HS-27A (cell line): ENCODE data around the gene FIBCD1.

Experiments used
- DNase-seq: peaks from one replicate; pipeline ENCODE4 v3.0.0-alpha.2; 2012; ENCODE audit warnings: low read depth, missing footprints

Gene FIBCD1

GRCh38 chr9:130938652-130939404, at the start of gene FIBCD1:
FIBCD1 (minus strand) TSS chr9:130939247; CDS start chr9:130938607, 640 bp downstream.
- DNase-seq, result no peak

- no peak for DNase-seq
Measured at GRCh38 chr9:130988400-130988747, 49.3 kb upstream of the FIBCD1 start.

GRCh38 chr9:130987738-130988399, 48.8 kb upstream of the FIBCD1 start:
- DNase-seq, result no peak

DNA sequence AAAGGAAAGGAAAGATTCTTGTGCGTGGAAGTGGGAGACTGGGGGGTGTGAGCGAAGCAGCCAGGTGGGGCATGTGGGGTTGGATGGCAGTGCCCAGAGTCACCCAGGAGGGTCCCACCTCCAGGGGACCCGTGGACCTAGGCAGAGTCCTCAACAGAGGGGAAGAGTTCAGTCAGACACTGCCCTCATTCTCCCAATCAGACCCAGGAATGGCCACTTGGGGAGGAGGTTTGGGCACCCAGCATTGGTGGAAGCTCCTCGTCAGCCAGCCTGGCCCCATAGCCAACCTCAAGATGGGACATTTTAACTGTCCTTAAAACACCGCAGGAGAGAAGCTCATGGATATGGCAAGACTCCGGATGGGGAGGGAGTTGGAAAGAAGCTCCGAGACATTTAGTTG, 48.0 kb upstream of the FIBCD1 start:
- DNase-seq, result no peak

DNA sequence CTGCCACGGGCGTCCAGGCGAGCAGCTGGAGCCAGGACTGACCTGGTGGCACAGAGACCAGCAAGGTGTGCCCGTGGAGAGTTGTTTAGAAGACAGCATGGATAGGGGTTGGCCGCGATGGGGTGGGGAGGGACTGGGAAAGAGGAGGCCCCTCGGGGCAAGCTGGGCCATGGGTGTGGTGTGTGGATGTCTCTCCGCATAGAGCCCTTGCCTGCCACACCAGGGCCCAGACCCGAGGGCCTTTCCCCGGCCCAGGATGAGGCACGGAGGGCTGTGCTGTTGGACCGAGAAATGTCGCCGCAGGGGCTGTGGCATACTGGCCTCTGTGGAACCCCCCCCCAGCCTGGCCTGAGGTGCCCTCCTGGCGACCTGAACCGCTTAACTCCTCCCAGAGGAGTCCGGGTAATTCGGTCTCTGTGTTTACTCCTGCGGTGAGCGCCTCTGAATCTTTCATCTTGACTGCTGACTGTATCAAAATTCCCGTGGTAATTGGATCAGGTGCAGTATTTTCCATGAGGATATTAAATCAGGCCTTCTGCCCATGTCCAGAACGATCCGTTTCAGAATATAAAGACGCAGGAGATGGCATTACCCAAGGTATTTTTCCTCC, 47.4 kb upstream of the FIBCD1 start:
- no peak for DNase-seq

DNA sequence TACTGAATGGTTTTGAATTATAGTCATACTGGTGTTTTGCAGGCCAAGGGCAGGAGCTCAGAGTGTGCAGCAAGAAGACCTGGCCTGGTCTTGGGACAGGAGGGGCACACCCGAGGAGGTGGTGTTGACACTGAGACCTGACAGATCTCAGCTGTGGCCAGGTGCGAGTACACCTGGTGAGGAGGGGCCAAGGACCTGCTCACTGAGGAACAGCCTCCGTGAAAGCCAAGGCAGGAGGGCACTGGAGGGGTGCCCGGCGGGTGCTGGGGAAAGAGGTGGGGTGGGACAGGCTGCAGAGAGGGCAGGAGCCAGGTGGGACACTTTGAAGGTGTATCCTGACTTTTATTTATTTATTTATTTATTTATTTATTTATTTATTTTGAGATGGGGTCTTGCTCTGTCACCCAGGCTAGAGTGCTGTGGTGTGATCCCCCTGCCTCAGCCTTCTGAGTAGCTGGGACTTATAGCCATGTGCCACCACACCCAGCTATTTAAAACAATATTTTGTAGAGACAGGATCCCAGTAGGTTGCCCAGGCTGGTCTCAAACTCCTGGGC, 46.6 kb upstream of the FIBCD1 start:
- no peak for DNase-seq

GRCh38 chr9:130985029-130985428, 46.0 kb upstream of the FIBCD1 start:
- DNase-seq, result no peak

- no peak for DNase-seq
Measured at GRCh38 chr9:130984521-130984920, 45.5 kb upstream of the FIBCD1 start.

DNA sequence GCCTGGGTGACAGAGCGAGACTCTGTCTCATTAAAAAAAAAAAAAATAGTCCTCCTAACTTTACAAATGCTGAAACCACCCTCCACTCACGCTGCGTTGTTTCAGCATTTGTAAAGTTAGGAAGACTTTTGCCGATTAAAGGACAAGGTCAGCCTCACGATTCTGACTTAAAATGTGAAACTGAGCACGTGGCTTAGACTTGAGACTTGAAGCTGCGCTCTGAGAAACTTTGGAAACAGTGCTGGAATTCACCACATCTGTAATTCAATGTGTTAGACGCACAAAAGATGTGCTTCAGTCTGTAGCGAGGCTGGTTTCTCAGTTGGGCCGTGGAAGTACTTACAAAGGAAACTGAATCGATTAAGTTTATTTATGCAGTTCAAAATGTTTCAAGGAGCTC, 44.9 kb upstream of the FIBCD1 start:
- DNase-seq, result no peak

DNA sequence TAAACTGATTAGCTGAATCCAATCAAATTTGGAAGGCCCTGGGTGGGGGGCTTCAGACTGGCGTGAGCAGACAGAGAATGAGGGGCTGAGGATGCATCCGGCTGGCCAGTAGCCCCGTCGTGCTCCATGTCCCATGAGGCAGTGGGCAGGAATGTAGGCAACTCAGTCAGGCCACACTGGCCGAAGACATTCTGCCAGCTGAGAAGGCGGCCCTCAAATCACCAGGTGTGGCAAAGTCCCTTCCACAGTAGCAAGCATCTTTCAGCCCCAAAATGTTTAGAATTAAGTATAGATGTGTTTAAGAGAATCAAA, 44.3 kb upstream of the FIBCD1 start:
- no peak for DNase-seq

DNA sequence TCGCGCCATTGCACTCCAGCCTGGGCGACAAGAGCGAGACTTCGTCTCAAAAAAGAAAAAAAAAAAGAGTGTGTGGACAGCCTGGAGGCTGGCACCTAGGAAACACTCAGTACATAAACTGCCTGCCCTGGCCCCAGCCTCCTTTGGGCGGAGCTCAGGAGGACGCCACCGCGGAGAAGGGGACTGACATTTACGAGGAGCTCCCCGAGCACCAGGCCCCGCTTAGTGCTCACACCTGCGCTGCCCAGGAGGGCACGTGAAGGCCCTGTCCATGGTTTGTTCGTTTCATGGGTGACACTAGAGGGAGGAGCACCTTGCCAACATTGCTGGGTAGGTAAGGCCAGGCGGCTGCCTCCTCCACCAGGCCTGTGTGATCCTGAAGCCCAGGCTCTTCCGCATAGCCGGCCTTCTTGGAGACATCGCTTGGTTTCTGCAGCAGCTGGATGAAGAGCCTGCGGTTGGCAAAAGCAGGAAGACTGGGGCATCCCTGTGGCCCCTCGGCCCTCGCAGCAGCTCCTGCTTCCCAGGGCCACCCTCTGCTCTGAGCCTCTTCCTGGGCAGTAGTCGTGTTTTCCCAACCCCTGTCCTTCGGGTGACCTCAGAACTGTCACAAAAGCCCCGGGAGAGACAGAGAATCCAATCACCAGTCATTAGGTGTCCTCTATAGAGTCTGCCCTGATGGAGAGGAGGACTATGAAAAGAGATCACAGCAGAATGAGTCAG, 43.8 kb upstream of the FIBCD1 start:
- no peak for DNase-seq

- no peak for DNase-seq
Measured at GRCh38 chr9:130981756-130982137, 42.7 kb upstream of the FIBCD1 start.

GRCh38 chr9:130981002-130981755, 42.1 kb upstream of the FIBCD1 start:
- DNase-seq, result no peak

- DNase-seq, result no peak
Measured at GRCh38 chr9:130980526-130980925, 41.5 kb upstream of the FIBCD1 start.

DNA sequence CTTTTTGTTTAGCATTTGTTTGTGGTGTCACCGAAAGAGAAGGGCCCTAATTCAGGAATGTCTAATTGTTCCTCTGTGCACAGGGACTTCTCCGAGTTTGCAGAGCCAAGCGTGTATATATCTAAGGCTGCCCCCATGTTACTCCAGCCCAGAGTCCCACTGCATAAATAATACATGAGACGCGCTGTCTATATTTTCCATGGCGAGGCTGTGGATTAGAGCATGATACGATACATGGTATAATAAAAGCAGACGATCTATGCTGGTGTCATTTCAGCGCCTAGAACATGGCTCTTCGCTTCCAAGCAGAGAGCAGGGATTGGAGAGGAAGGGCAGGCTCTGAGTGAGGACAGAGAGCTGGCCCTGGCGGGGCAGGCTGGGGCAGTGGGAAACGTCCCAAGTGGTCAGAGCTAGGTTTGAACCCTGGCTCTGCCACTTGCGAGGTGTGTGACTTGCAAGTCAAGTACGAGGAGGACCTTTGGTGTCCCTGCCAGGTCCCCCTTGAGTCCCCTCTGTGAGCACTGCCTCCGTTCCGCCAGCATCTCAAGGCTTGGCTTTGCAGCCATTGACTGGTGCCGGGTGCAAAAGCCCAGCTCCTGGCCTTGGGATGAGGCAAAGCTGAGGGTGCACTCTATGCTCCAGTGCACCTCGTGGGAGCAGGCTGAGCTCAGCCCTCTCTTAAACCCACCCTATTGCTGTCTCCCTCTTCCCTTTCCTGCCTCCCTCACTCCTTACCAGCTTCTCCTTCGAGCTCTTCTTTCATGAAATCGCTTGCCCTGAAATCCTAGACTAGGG, 40.7 kb upstream of the FIBCD1 start:
- no peak for DNase-seq

DNA sequence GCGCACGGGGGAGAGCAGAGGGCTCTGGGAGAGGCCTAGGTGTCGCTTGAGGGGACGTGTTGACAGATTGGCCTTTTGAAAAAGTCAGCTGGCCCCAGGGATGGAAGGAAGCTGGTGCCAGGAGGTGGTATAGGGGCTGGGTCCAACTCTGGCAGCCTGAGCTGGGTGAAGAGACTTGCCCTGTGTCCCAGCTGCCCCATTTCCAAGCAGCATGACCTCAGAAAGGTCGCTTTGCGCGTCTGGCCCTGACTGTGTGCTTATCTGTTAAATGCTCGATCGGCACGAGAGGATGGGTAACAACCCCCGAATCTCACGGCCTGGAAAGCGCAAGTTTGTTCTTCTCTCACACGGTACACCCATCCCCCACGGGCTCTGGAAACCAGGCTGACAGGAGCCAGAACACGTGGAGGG, 38.8 kb upstream of the FIBCD1 start:
- no peak for DNase-seq

DNA sequence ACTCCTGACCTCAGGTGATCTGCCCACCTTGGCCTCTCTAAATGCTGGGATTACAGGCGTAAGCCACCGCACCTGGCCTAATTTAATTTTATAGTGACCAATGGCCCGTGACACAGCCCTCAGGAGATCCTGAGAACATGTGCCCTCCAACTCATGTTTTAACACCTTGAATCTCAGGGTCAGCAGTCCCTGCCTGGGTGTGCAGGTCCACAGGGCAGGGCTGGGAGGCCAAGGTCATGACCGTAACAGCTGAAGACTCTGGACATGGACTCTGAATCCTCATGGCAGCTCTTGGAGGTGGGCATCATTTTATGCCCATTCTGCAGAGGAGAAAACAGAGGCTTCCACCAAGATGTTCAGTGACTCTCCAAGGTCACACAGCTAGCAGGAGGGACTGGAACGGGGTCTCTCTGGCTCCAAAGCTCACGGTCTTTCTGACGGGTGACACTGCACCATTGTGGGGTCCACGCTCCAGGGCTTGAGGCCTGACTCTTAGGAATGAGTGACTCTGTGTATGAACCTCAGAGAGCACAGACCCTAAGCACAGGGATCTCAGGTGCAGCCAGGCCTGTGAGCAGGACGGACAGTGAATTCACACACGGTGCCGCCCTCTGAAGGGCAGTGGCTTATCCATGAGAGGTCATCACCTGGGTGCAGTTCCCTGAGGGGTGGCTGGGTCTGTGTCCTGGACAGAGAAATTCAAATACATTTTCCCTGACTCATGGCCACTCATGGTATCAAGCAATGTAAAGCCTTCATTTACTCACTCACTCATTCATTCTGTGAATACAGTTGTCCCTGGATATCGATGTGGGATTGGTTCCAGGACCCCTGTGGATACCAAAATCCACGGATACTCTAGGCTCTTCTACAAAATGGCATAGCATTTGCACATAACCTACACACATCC, 37.1 kb upstream of the FIBCD1 start:
- DNase-seq, result no peak

- DNase-seq, result no peak
Measured at GRCh38 chr9:130975156-130975555, 36.1 kb upstream of the FIBCD1 start.

GRCh38 chr9:130974697-130975096, 35.6 kb upstream of the FIBCD1 start:
- DNase-seq, result no peak

- no peak for DNase-seq
Measured at GRCh38 chr9:130973686-130974281, 34.7 kb upstream of the FIBCD1 start.
